Transverse colon (tissue), 3 donors: ENCODE measurements around the gene SHLD3.
"Not testable (repeated sequence)": the region's sequence is repeated elsewhere in the genome, so short reads cannot be mapped to it uniquely, and the experiment has no call there.

ENCODE experiments used
- POLR2A ChIP-seq: fragments of 450-650 bp; IDR thresholded peaks from one replicate; pipeline ENCODE4 v1.6.1; 2016; ENCODE audit warnings: antibody characterized with exemption, mild to moderate bottlenecking, moderate library complexity
- TF ChIP-seq, protein P1 (sequence below), 5 experiments: fragments of 200-600 bp in 3 of 5; fragments of 450-650 bp in 2 of 5; sonication (generic) in 3 of 5; IDR thresholded peaks; 1 replicate in 2 of 5; 2 replicates in 3 of 5; pipeline ENCODE4 v1.5.1; 2016 to 2017; ENCODE audit warnings: antibody characterized with exemption in 5 of 5, inconsistent platforms in 3 of 5, mild to moderate bottlenecking in 2 of 5, moderate library complexity in 1 of 5

- TF ChIP-seq, protein P1, sequence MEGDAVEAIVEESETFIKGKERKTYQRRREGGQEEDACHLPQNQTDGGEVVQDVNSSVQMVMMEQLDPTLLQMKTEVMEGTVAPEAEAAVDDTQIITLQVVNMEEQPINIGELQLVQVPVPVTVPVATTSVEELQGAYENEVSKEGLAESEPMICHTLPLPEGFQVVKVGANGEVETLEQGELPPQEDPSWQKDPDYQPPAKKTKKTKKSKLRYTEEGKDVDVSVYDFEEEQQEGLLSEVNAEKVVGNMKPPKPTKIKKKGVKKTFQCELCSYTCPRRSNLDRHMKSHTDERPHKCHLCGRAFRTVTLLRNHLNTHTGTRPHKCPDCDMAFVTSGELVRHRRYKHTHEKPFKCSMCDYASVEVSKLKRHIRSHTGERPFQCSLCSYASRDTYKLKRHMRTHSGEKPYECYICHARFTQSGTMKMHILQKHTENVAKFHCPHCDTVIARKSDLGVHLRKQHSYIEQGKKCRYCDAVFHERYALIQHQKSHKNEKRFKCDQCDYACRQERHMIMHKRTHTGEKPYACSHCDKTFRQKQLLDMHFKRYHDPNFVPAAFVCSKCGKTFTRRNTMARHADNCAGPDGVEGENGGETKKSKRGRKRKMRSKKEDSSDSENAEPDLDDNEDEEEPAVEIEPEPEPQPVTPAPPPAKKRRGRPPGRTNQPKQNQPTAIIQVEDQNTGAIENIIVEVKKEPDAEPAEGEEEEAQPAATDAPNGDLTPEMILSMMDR (IDR thresholded peaks at IDR 0.05): not testable (repeated sequence)
- TF ChIP-seq POLR2A: not testable (repeated sequence)
Observed at GRCh38 chr5:65676056-65676455, 51.2 kb downstream of the SHLD3 start.
